HG02943 (cell line): ENCODE results near the gene ITGB2.
"Not testable (repeated sequence)": the region's sequence is repeated elsewhere in the genome, so short reads cannot be mapped to it uniquely, and the experiment has no call there.

Experiments used
- ATAC-seq: cut with Tn5 transposase; IDR thresholded peaks from one replicate; pipeline ENCODE4 v1.9.1; 2021; ENCODE audit warnings: mild to moderate bottlenecking, low read depth, moderate library complexity; ENCODE audit not compliant: unreplicated experiment

The ITGB2 gene

GRCh38 chr21:44887126-44887806, 33.4 kb downstream of the ITGB2 start:
- ATAC-seq, result no peak

GRCh38 chr21:44886113-44887075, 34.3 kb downstream of the ITGB2 start:
- ATAC-seq, result no peak

- ATAC-seq, result no peak
Observed at GRCh38 chr21:44885615-44886014, 35.1 kb downstream of the ITGB2 start.

- ATAC-seq, result no peak
Observed at GRCh38 chr21:44884097-44884496, 36.6 kb downstream of the ITGB2 start.

- no peak for ATAC-seq
Observed at GRCh38 chr21:44883250-44883649, 37.4 kb downstream of the ITGB2 start.

- ATAC-seq, result no peak
Observed at GRCh38 chr21:44881198-44881872, 39.4 kb downstream of the ITGB2 start.

GRCh38 chr21:44880405-44881197, 40.1 kb downstream of the ITGB2 start:
- no peak for ATAC-seq

- ATAC-seq, result not testable (repeated sequence)
Observed at GRCh38 chr21:44879238-44879637, 41.5 kb downstream of the ITGB2 start.

GRCh38 chr21:44878053-44878982, 42.4 kb downstream of the ITGB2 start:
- ATAC-seq, result no peak

GRCh38 chr21:44876849-44877575, 43.7 kb downstream of the ITGB2 start:
- no peak for ATAC-seq

- ATAC-seq, result no peak
Observed at GRCh38 chr21:44875316-44875700, 45.4 kb downstream of the ITGB2 start.

- no peak for ATAC-seq
Observed at GRCh38 chr21:44874497-44875315, 46.0 kb downstream of the ITGB2 start.

- no peak for ATAC-seq
Observed at GRCh38 chr21:44874240-44874496, 46.5 kb downstream of the ITGB2 start.

GRCh38 chr21:44873356-44874239, 47.1 kb downstream of the ITGB2 start, which contains the start of gene PTTG1IP:
PTTG1IP (minus strand) TSS chr21:44873690; CDS start chr21:44873616, 74 bp downstream.
- ATAC-seq, result peak; percentile 64

GRCh38 chr21:44872649-44873355, 47.9 kb downstream of the ITGB2 start:
- no peak for ATAC-seq

GRCh38 chr21:44872323-44872648, 48.4 kb downstream of the ITGB2 start:
- no peak for ATAC-seq
